Caco-2 (cell line): ENCODE results near the gene COX17. TPM values are rescaled to one million over a fixed set of nuclear protein-coding genes. Genes with fewer than 3 reads are reported as not detected.

Experiments
- BruUV-seq: library from RNA; stranded (reverse); fragments of 400-500 nt; replicated peaks from 2 replicates; lab custom pipeline; 2021; lab: Mats Ljungman, UMichigan
- CTCF ChIA-PET: fragments of 300-600 bp; sonication (Branson Sonifier 250); formaldehyde crosslinking; loops from one replicate; lab custom pipeline; 2022; ENCODE audit warnings: antibody characterized with exemption; lab: Charles Lee
- POLR2A ChIA-PET: fragments of 300-600 bp; sonication (Branson Sonifier 250); formaldehyde crosslinking; loops from one replicate; lab custom pipeline; 2022; ENCODE audit warnings: antibody characterized with exemption; lab: Charles Lee
- DNase-seq, 2 experiments: peaks; one replicate each; pipeline versions ENCODE4 v3.0.0 to v3.0.0-alpha.2; 2020 to 2022
- H3K27me3 ChIP-seq: replicated peaks from 2 replicates; pipeline ENCODE4 v1.6.0; 2011; ENCODE audit warnings: low read length; ENCODE audit not compliant: control insufficient read depth, insufficient read depth
- H3K36me3 ChIP-seq: 2 replicates; pipeline ENCODE4 v1.5.1; 2011; ENCODE audit warnings: low read length; ENCODE audit not compliant: control insufficient read depth, insufficient read depth
- H3K4me1 ChIP-seq: fragments of 250-450 bp; sonication (Bioruptor Pico); 2 replicates; pipeline ENCODE4 v1.5.1; 2020; ENCODE audit warnings: mild to moderate bottlenecking
- H3K4me3 ChIP-seq: 2 replicates; pipeline ENCODE4 v1.5.1; 2011; ENCODE audit warnings: low read depth, mild to moderate bottlenecking, control low read depth, low read length
- H3K9me3 ChIP-seq: fragments of 250-450 bp; sonication (Bioruptor Pico); 2 replicates; pipeline ENCODE4 v1.5.1; 2020; ENCODE audit warnings: mild to moderate bottlenecking, moderate library complexity
- H3K27ac Mint-ChIP-seq: one replicate; pipeline ENCODE4 v1.8.0; 2022; ENCODE audit warnings: mixed read lengths; ENCODE audit not compliant: unreplicated experiment
- H3K27me3 Mint-ChIP-seq: one replicate; pipeline ENCODE4 v1.8.0; 2022; ENCODE audit warnings: mixed read lengths; ENCODE audit not compliant: insufficient read depth, unreplicated experiment
- H3K36me3 Mint-ChIP-seq: one replicate; pipeline ENCODE4 v1.8.0; 2022; ENCODE audit warnings: mild to moderate bottlenecking, mixed read lengths; ENCODE audit not compliant: insufficient read depth, unreplicated experiment
- H3K4me1 Mint-ChIP-seq: one replicate; pipeline ENCODE4 v1.8.0; 2022; ENCODE audit warnings: low read depth, mixed read lengths; ENCODE audit not compliant: unreplicated experiment
- H3K4me3 Mint-ChIP-seq: one replicate; pipeline ENCODE4 v1.8.0; 2022; ENCODE audit warnings: mild to moderate bottlenecking, moderate library complexity, mixed read lengths; ENCODE audit not compliant: unreplicated experiment
- H3K9me3 Mint-ChIP-seq: one replicate; pipeline ENCODE4 v1.8.0; 2022; ENCODE audit warnings: mixed read lengths; ENCODE audit not compliant: unreplicated experiment
- intact Hi-C: fragments of 100-400 bp; cut with micrococcal nuclease; formaldehyde crosslinking; loops from one replicate; pipeline ENCODE4 v1.10.0; 2022; ENCODE audit not compliant: unreplicated experiment
- total RNA-seq: library from RNA; stranded (reverse); gene quantifications from 2 replicates; pipeline ENCODE4 v1.2.3, GENCODE V29; 2022
- TF ChIP-seq, protein P1 (sequence below), 2 experiments: fragments of 200-600 bp in 1 of 2; IDR thresholded peaks; 1 replicate in 1 of 2; 2 replicates in 1 of 2; pipeline versions ENCODE4 v1.5.1 to v1.8.0; 2011 to 2022; ENCODE audit warnings: antibody characterized with exemption in 1 of 2, control low read depth in 1 of 2, inconsistent platforms in 1 of 2, low read depth in 1 of 2, low read length in 1 of 2, mild to moderate bottlenecking in 1 of 2, moderate library complexity in 1 of 2; ENCODE audit not compliant: insufficient read depth in 1 of 2, severe bottlenecking in 1 of 2, unreplicated experiment in 1 of 2

COX17 gene
- total RNA-seq, 1 experiment from 2014 or later, result 43.6 TPM

DNA sequence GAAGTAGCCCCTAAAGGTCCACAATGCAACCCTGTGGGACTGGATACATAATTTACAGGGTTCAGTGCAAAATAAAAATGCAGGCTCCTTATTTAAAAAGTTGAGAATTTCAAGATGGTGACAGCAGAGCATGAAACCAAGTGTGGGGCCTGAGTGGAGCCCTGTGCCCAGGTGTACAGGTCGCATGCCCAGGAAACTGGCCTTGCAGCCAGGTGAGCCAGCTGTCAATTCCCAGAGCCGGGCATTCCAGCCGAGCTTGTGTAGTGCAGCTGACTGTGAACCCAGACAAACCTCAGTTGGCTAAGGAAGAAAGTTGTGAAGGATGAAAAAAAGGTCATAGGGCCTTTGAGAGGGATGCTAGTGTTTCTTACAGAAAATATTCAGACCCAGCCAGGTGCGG lies 44.4 kb downstream of the COX17 start:
- BruUV-seq, result no TSS peak
- H3K4me3 Mint-ChIP-seq, result no peak overlapping the region
- DNase-seq, result no peak
- H3K36me3 Mint-ChIP-seq, result no peaks in the 10 kb centered on the region
- H3K9me3 ChIP-seq, result no peaks in the 10 kb centered on the region
- CTCF ChIA-PET, result no interaction called here
- 0 out of 2 replicates have a peak, but pooled peaks cover 3% of the 10 kb centered on the region for H3K4me1 ChIP-seq
- no peak overlapping the region for H3K27ac Mint-ChIP-seq
- no peaks in the 10 kb centered on the region for H3K9me3 Mint-ChIP-seq
- H3K27me3 Mint-ChIP-seq, result no peaks in the 10 kb centered on the region
- POLR2A ChIA-PET, result no interaction called here
- no peak overlapping the region for H3K4me3 ChIP-seq
- no peaks in the 10 kb centered on the region for H3K36me3 ChIP-seq
- peaks cover 7% of the 10 kb centered on the region for H3K4me1 Mint-ChIP-seq
- intact Hi-C loops, result loop anchor here (5.0 kb wide), 1 partner anchor 44 kb away; the partner anchor contains the start of gene COX17
- TF ChIP-seq, protein P1, sequence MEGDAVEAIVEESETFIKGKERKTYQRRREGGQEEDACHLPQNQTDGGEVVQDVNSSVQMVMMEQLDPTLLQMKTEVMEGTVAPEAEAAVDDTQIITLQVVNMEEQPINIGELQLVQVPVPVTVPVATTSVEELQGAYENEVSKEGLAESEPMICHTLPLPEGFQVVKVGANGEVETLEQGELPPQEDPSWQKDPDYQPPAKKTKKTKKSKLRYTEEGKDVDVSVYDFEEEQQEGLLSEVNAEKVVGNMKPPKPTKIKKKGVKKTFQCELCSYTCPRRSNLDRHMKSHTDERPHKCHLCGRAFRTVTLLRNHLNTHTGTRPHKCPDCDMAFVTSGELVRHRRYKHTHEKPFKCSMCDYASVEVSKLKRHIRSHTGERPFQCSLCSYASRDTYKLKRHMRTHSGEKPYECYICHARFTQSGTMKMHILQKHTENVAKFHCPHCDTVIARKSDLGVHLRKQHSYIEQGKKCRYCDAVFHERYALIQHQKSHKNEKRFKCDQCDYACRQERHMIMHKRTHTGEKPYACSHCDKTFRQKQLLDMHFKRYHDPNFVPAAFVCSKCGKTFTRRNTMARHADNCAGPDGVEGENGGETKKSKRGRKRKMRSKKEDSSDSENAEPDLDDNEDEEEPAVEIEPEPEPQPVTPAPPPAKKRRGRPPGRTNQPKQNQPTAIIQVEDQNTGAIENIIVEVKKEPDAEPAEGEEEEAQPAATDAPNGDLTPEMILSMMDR (IDR thresholded peaks at IDR 0.05; ENCODE audit: insufficient read depth in 1 of 2, low read depth in 1 of 2, low read length in 1 of 2, severe bottlenecking in 1 of 2, unreplicated experiment in 1 of 2), result no peak
- no peaks in the 10 kb centered on the region for H3K27me3 ChIP-seq

DNA sequence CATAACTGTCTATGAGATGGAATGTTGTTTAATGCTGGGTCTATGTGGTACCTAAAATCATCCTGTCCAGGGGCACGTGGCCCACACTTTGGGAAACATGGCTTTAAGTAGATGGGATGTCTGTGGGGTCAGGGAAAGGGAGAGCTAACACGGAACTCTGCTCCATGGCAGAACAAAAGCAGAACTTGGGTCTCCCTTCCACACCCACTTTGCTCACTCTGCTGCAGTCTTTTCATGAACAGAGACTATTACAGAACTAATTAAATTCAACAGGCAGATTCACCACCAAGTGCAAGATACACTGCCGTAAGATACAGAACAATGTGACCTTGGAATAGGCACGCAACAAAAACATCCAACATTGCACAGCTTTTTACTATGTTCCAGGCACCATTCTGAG lies 45.0 kb downstream of the COX17 start:
- Mint-ChIP-seq H3K4me3 (no peak overlapping the region), H3K4me1 (peaks cover 7% of the 10 kb centered on the region), H3K27me3 (no peaks in the 10 kb centered on the region), H3K9me3 (no peaks in the 10 kb centered on the region), H3K36me3 (no peaks in the 10 kb centered on the region), H3K27ac (peak overlapping the region; percentile 19)
- Histone ChIP-seq H3K4me1 (0 out of 2 replicates have a peak, but pooled peaks cover 3% of the 10 kb centered on the region), H3K36me3 (no peaks in the 10 kb centered on the region), H3K4me3 (no peak overlapping the region), H3K9me3 (no peaks in the 10 kb centered on the region), H3K27me3 (no peaks in the 10 kb centered on the region)
- intact Hi-C loops, result loop anchor here (5.0 kb wide), 1 partner anchor 45 kb away; the partner anchor contains the start of gene COX17
- POLR2A ChIA-PET, result no interaction called here
- CTCF ChIA-PET, result no interaction called here
- no peak for DNase-seq
- BruUV-seq, result no TSS peak
- TF ChIP-seq, protein P1 (IDR thresholded peaks at IDR 0.05; ENCODE audit: insufficient read depth in 1 of 2, low read depth in 1 of 2, low read length in 1 of 2, severe bottlenecking in 1 of 2, unreplicated experiment in 1 of 2), result no peak

DNA sequence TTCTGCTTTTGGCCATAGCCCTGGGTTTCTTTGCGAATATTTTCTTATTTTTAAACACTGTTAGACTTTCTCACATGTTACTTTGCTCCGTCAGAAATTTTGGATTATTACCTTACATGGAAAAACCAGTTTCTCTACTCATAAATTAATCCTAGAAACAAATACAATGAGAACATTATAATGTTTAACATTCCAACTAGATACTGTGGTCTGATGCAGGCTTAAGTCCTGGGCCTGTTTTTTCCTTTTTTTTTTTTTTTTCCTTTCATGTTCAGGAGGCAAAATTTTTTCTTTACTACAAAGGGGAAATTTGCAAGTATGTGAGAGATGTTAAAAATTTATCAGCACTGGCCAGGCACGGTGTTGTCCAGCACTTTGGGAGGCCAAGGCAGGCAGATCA lies 45.7 kb downstream of the COX17 start:
- no peaks in the 10 kb centered on the region for H3K27me3 Mint-ChIP-seq
- peak overlapping the region; percentile 19 for H3K27ac Mint-ChIP-seq
- intact Hi-C loops, result loop anchor here (5.0 kb wide), 1 partner anchor 46 kb away; the partner anchor contains the start of gene COX17
- H3K9me3 Mint-ChIP-seq, result no peaks in the 10 kb centered on the region
- H3K4me3 ChIP-seq, result no peak overlapping the region
- no peaks in the 10 kb centered on the region for H3K9me3 ChIP-seq
- H3K4me3 Mint-ChIP-seq, result no peak overlapping the region
- H3K4me1 ChIP-seq, result 0 out of 2 replicates have a peak, but pooled peaks cover 3% of the 10 kb centered on the region
- TF ChIP-seq, protein P1 (IDR thresholded peaks at IDR 0.05; ENCODE audit: insufficient read depth in 1 of 2, low read depth in 1 of 2, low read length in 1 of 2, severe bottlenecking in 1 of 2, unreplicated experiment in 1 of 2), result no peak
- H3K36me3 ChIP-seq, result no peaks in the 10 kb centered on the region
- ChIA-PET CTCF (no interaction called here), POLR2A (no interaction called here)
- peaks cover 7% of the 10 kb centered on the region for H3K4me1 Mint-ChIP-seq
- no peak for DNase-seq
- no peaks in the 10 kb centered on the region for H3K36me3 Mint-ChIP-seq
- no TSS peak for BruUV-seq
- no peaks in the 10 kb centered on the region for H3K27me3 ChIP-seq
